Epidermal melanocyte (primary cell): ENCODE data around the gene IL1RAPL1.

Source experiments
- DNase-seq: peaks from one replicate; pipeline ENCODE4 v3.0.0; 2011; ENCODE audit warnings: low spot score; ENCODE audit not compliant: insufficient read length

Gene IL1RAPL1

GRCh38 chrX:28960063-28960462 lies 372.8 kb downstream of the IL1RAPL1 start:
- no peak for DNase-seq

- DNase-seq: no peak
Measured at GRCh38 chrX:28966331-28966730, 379.1 kb downstream of the IL1RAPL1 start.

GRCh38 chrX:28969126-28969525 lies 381.9 kb downstream of the IL1RAPL1 start:
- no peak for DNase-seq

- no peak for DNase-seq
Measured at GRCh38 chrX:28979877-28980276, 392.6 kb downstream of the IL1RAPL1 start.

- DNase-seq: no peak
Measured at GRCh38 chrX:28981952-28982351, 394.7 kb downstream of the IL1RAPL1 start.

- DNase-seq: no peak
Measured at GRCh38 chrX:28988246-28988645, 401.0 kb downstream of the IL1RAPL1 start.

- DNase-seq: no peak
Measured at GRCh38 chrX:28997706-28998463, 410.6 kb downstream of the IL1RAPL1 start.

GRCh38 chrX:28998609-28999135 lies 411.4 kb downstream of the IL1RAPL1 start:
- no peak for DNase-seq

GRCh38 chrX:29012867-29013266 lies 425.6 kb downstream of the IL1RAPL1 start:
- no peak for DNase-seq

- DNase-seq: no peak
Measured at GRCh38 chrX:29023207-29023606, 436.0 kb downstream of the IL1RAPL1 start.

GRCh38 chrX:29024871-29025270 lies 437.6 kb downstream of the IL1RAPL1 start:
- DNase-seq: no peak

GRCh38 chrX:29039501-29039900 lies 452.3 kb downstream of the IL1RAPL1 start:
- DNase-seq: no peak

- DNase-seq: no peak
Measured at GRCh38 chrX:29040160-29040559, 452.9 kb downstream of the IL1RAPL1 start.

- DNase-seq: no peak
Measured at GRCh38 chrX:29042341-29042740, 455.1 kb downstream of the IL1RAPL1 start.

GRCh38 chrX:29043746-29044145 lies 456.5 kb downstream of the IL1RAPL1 start:
- DNase-seq: no peak

- no peak for DNase-seq
Measured at GRCh38 chrX:29044423-29045184, 457.4 kb downstream of the IL1RAPL1 start.

GRCh38 chrX:29065477-29065876 lies 478.2 kb downstream of the IL1RAPL1 start:
- DNase-seq: no peak

GRCh38 chrX:29066516-29066915 lies 479.3 kb downstream of the IL1RAPL1 start:
- DNase-seq: no peak

- DNase-seq: no peak
Measured at GRCh38 chrX:29067351-29067750, 480.1 kb downstream of the IL1RAPL1 start.

- DNase-seq: peak; percentile 9
Measured at GRCh38 chrX:29071525-29072320, 484.5 kb downstream of the IL1RAPL1 start.

GRCh38 chrX:29082558-29082957 lies 495.3 kb downstream of the IL1RAPL1 start:
- no peak for DNase-seq

GRCh38 chrX:29083823-29084222 lies 496.6 kb downstream of the IL1RAPL1 start:
- DNase-seq: no peak
